Tibial nerve (tissue), 3 donors: ENCODE data around the gene SEC16A.

ENCODE experiments used
- CTCF ChIP-seq, 5 experiments: fragments of 200-600 bp in 3 of 5; fragments of 450-650 bp in 2 of 5; sonication (generic) in 3 of 5; IDR thresholded peaks; one replicate each; pipeline ENCODE4 v1.5.1; 2016 to 2019; ENCODE audit warnings: antibody characterized with exemption in 5 of 5, mild to moderate bottlenecking in 3 of 5, moderate library complexity in 2 of 5
- POLR2A ChIP-seq, 2 donors: fragments of 450-650 bp; IDR thresholded peaks; one replicate each; pipeline ENCODE4 v1.6.1; 2017; ENCODE audit warnings: antibody characterized with exemption in 2 of 2, mild to moderate bottlenecking in 2 of 2, moderate library complexity in 2 of 2

DNA sequence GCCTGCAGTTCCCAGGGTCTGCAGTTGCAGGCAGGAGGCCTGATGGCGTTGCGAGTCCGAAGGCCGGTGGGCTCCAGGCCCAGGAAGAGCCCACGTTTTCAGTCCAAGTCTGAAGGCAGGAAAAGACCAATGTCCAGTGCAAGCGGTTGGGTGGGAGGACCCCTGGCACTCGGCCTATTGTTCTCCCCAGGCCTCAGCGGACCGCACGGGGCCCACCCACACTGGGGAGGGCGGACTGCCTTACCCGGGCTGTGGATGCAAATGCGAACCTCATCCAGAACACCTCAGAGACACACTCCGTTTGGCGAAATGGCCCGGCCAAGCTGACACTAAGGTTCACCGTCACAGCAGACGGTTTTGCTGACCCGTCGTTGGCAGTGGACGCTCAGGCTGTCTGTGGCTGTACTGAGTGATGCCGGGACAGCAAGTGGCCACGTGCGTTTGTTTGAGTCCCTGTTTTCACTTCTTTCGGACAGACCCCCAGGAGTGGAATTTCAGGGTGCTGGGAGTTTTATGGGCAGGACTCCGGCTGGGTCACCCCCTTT, 10.2 kb upstream of the SEC16A start:
- no peak for TF ChIP-seq CTCF (IDR thresholded peaks at IDR 0.05)
- no peak for TF ChIP-seq POLR2A (IDR thresholded peaks at IDR 0.05)
